GM21737 (cell line): ENCODE data around the gene GNAO1.

Source experiments
- ATAC-seq: cut with Tn5 transposase; IDR thresholded peaks from one replicate; pipeline ENCODE4 v1.9.1; 2021; ENCODE audit warnings: mild to moderate bottlenecking, moderate library complexity; ENCODE audit not compliant: unreplicated experiment

The GNAO1 gene

DNA sequence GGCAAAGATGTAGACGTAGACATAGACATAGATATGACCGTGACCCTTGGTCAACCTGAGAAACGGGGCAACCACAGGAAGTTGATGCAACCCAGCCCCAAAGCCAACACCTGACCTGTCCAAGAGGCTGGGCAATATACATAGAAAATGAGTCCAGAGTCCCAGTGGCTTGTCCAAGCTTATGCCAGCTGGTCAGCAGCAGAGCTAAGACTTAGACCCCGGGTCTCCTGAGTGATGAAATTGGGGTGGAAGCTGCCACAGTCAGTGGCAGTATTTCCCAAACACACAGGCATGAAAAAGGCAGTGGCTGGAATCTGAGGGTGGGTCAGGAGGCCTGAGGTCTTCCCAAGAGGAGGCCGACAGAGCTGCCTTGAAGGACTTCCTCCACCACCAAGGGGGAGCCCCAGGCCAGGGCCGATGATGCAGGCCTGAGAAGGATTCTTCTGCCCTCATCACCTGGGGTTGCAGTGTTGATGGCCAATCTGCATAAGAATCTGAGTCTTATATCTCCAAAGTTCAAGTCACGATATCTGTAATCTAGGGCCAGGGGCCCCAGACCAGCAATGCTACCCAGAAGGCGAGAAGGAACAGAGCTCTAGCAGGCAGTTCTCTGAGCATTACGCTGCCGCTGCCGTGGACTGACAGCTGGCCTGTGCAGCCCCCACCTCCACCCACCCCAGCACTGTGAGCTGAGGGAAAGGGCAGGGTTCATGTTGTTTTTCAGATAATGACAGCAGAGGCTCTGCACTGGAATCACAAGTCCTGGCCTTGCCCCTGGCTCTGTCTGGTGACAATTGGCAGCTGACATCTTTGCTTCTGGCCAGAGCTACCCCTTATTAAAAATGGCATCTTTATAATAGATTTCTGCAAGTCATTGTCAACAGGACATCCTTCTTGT is 72.7 kb downstream of the GNAO1 start:
- ATAC-seq = no peak

DNA sequence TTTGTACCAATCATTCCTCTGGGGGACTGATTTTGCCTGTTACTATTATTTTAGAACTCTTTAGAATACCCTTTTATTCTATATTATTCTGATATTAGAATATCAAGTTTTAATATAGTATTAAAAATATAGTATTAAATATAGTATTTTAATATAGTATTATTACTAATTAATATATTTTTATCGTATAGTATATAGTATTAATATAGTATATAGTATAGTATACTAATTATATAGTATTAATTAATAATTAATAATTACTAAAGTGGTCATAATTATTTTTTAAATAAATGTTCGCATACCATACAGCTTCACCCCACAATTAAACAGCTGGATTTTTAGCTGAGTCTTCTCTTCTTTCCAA is 73.3 kb downstream of the GNAO1 start:
- ATAC-seq = no peak

DNA sequence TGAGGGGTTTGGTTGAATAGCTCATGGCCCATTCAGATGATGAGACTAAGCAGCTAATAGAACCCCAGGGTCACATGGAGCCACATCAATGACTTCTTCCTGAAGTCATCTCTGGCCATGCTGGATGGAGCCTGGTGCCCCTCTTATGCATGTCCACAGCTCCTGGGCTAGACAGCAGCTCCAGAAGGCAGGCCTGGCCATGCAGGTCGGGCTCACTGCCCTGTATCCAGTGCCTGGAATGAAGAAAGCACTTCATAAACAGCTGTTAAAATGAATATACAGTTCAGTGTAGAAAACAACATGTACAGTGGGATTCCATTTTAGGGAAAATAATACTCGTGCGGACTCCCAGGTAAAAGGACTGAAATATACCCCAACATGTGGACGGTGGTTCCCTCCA is 73.9 kb downstream of the GNAO1 start:
- no peak for ATAC-seq

DNA sequence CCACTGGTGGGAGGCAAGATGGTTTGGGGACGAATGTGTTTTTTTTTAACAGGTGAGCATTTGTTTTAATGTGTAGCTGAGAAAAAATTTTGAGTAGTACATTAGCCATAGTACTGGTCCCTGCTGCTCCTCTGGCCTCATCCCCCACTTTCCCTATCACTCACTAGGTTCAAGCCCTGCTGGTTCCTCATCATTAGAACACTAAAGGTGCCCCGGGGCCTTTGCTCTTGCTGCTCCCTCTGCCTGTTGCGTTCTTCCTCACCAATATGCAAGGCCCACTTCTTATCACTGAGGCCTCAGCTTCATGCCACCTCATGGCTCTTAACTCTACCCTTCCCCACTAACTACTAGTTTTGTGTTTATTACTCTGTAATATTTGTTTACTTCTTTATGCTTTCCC is 74.5 kb downstream of the GNAO1 start:
- no peak for ATAC-seq

- no peak for ATAC-seq
Observed at GRCh38 chr16:56266641-56267607, 75.6 kb downstream of the GNAO1 start.

DNA sequence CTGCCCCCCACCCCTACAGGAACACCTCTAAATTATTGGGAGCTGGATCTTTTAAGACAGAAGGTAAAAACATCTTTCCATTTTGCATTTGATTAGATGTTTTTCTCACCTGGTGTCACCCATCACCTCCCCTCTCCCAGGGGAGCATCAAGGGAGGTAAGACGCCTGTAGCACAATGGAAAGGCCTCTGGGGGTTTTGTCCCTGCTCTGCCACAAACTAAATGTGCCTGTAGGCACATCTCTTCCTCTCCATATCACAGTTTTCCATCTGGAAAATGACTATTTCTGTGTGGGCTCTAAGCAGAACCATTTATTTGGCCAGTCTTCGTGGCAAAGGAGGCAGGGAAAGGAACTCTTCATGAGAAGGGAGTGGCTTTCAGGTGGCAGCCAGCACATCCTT is 76.6 kb downstream of the GNAO1 start:
- no peak for ATAC-seq

DNA sequence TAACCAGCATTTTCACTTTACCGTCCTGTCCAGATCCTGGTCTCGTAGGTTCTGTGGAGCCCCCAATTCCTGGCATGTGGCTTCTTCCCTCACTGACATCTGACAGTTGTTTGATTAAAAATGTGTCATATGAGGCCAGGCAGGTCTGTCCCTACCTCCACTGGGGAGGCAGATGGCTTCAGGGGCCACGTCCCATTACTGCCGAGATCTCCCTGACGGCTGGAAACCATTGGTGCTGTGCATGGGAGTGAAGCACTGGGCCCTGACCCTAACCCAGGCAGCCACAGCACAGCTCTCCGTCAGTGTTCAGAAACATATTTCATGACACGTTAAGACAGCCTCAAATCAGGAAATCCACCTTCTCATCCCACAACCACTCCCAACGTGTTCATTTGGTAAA is 77.5 kb downstream of the GNAO1 start:
- ATAC-seq = no peak

GRCh38 chr16:56269281-56269680 is 78.0 kb downstream of the GNAO1 start:
- ATAC-seq = no peak

DNA sequence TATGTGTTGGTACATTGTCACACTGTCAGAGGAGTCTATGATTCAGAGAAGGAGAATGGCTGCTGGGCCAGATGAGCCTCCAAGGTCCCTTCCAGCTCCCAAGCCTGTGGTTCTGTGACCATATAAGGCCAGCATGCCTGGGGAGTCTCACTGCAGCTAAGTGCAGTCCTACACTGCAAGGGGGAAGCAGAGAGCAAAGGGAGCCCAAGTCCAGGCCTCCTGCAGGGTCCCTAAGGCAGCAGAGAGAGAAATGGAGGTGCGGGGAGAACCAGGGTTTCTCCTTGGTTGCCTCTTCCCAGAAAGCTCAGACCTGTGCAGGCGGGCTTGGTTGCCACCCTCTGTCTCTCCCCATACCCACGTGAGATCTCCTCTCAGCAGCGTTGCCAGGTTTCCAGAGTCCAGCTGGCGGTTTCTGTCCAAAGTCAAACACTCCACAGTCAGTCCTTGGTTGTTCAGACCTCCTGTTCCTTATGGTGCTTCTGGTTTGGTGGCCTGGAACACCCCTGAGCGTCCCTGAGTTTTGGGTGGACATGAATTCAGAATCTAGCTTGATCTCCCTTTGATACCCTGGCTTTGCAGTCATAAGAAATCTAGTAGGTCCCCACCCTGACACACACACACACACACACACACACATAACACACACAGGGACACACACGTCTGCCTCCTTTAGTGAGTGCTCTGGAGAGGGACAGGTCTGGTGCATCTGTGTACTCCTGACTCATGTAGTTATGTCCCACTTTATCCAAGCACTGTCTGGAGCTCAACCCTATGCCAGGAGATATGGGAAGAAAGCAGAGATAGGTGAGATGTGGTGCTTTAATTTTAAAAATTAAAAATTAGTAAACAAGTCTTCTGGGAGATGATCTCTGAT is 78.8 kb downstream of the GNAO1 start:
- ATAC-seq = no peak

GRCh38 chr16:56270828-56271227 is 79.5 kb downstream of the GNAO1 start:
- ATAC-seq = no peak

DNA sequence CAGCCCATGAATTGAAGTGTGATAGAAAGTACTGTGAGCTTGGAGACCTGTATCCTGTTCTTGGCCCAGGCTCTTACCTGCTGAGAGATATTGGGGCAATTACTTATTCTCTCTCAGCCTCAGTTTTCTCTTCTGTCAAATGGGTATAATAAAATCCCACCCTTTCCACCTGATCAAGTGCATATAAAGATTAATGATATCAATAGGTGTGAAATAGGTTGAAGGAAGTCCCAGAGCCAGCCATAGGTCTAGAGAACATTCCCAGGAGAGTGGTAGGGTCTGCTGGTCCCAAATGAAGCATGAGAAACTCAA is 81.2 kb downstream of the GNAO1 start:
- ATAC-seq = no peak

- ATAC-seq = no peak
Observed at GRCh38 chr16:56273615-56274014, 82.3 kb downstream of the GNAO1 start.

- no peak for ATAC-seq
Observed at GRCh38 chr16:56274369-56274768, 83.1 kb downstream of the GNAO1 start.

DNA sequence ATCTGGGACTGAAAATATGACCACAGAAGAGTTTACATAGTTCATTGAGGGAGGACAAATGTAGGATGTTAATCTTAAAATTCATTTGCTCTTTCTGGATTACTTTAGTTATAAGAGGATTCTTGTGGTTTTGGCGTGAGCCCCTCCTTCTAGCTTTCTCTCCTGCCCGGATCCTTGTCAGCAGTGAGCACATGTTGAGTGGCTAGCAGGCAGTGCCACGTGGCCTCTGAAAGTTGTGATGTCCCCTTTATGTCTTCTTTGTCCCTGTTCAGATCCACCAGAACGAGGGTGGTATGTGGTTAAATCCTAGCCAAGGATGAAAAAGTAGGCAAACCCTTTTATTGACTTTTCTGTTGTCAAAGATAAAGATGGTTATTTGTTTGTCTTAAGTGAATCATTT is 83.8 kb downstream of the GNAO1 start:
- no peak for ATAC-seq

DNA sequence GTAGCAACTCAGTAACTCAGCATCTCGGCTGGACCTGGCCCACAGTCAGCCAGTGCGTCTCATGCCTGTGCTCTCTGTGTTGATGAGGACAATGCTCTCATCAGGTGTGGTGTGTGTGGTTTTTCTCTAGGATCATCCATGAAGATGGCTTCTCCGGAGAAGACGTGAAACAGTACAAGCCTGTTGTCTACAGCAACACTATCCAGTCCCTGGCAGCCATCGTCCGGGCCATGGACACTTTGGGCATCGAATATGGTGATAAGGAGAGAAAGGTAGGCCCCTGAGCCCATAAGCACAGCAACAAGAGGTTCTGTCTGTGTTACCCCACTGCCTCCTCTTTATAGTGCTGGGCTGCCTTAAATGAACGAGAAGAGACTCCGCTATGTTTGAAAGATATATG is 84.5 kb downstream of the GNAO1 start:
- no peak for ATAC-seq

GRCh38 chr16:56277075-56277474 is 85.8 kb downstream of the GNAO1 start:
- no peak for ATAC-seq

DNA sequence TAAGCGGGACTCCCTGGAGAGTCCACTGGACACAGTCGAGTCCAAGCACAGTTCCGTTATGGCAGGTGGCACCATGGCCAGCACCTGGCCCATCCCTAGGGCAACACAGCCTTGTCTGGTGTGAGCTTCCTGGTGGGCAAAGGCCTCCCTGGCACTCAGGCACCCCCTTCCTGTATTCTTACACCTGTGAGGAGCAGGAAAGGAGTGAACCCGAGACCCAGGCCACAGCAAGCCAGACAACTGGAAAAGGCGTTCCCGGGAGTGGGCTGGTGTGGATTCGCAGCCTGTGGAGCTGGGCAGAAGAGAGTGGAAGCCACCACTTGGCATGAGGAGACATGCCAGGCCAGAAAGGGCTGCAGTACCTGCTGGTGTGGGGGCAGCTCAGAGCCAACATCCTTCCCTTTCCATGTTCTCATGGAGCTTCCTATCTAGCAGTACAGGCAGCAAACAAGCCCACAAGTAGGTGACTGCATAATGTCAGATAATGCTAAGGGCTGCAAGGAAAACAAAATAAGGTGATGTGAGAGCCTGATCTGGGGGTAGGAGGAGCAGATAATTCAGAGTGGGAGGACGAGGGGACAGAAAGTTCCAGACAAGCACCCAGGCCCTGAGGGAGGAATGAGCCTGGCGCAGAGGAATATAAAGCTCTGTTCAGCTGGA is 87.0 kb downstream of the GNAO1 start:
- no peak for ATAC-seq

DNA sequence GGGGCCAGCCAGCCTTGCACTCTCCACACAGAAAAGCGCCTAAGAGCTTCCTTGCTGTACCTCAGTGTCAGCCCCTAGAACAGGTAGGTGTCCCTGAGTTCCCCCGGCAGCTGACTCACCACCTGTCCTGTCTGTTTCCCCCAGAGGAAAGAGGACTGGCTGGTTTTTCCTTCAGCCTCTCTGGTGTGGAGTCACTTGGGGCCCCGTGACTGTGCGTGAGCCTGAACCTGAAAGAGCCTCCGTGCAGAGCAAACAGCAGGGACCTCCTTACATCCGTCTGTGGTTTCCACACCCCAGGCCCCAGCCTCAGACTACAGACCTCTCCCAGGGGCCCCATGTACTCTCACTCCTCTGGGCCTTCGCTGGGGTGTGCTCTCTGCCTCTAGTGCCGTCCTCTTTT is 87.8 kb downstream of the GNAO1 start:
- ATAC-seq = no peak

- no peak for ATAC-seq
Observed at GRCh38 chr16:56279914-56280313, 88.6 kb downstream of the GNAO1 start.

GRCh38 chr16:56281249-56281805 is 90.0 kb downstream of the GNAO1 start:
- no peak for ATAC-seq
